ENCODE measurements around the gene NCOA1.

The NCOA1 gene

GRCh38 chr2:24618680-24619079, 127.6 kb downstream of the NCOA1 start:
- H3K27me3 ChIP-seq (ENCODE audit: insufficient read depth, poor library complexity, severe bottlenecking) = no peaks in the 10 kb centered on the region
- no peak for DNase-seq (ENCODE audit: low spot score)
- H3K4me3 ChIP-seq (ENCODE audit: severe bottlenecking) = no peak overlapping the region
- no peaks in the 10 kb centered on the region for H3K9me3 ChIP-seq (ENCODE audit: severe bottlenecking)
- H3K4me1 ChIP-seq (ENCODE audit: insufficient read depth, poor library complexity, severe bottlenecking) = no peaks in the 10 kb centered on the region
- ATAC-seq (ENCODE audit: low read depth) = no peak
- no peak overlapping the region for H3K27ac ChIP-seq (ENCODE audit: poor library complexity, severe bottlenecking)
- no peak for TF ChIP-seq CTCF (IDR thresholded peaks at IDR 0.05; ENCODE audit: poor library complexity, severe bottlenecking)
- no peaks in the 10 kb centered on the region for H3K36me3 ChIP-seq (ENCODE audit: low read depth)

- Histone ChIP-seq H3K4me1 (ENCODE audit: insufficient read depth, poor library complexity, severe bottlenecking) (no peaks in the 10 kb centered on the region), H3K27me3 (ENCODE audit: insufficient read depth, poor library complexity, severe bottlenecking) (no peaks in the 10 kb centered on the region), H3K36me3 (ENCODE audit: low read depth) (no peaks in the 10 kb centered on the region), H3K4me3 (ENCODE audit: severe bottlenecking) (no peak overlapping the region), H3K9me3 (ENCODE audit: severe bottlenecking) (no peaks in the 10 kb centered on the region), H3K27ac (ENCODE audit: poor library complexity, severe bottlenecking) (no peak overlapping the region)
- no peak for DNase-seq (ENCODE audit: low spot score)
- no peak for TF ChIP-seq CTCF (IDR thresholded peaks at IDR 0.05; ENCODE audit: poor library complexity, severe bottlenecking)
- ATAC-seq (ENCODE audit: low read depth) = no peak
Observed at GRCh38 chr2:24620936-24621335, 129.9 kb downstream of the NCOA1 start.

GRCh38 chr2:24621779-24622538, 130.9 kb downstream of the NCOA1 start:
- DNase-seq (ENCODE audit: low spot score) = no peak
- Histone ChIP-seq H3K27ac (ENCODE audit: poor library complexity, severe bottlenecking) (no peak overlapping the region), H3K4me3 (ENCODE audit: severe bottlenecking) (no peak overlapping the region), H3K4me1 (ENCODE audit: insufficient read depth, poor library complexity, severe bottlenecking) (no peaks in the 10 kb centered on the region), H3K9me3 (ENCODE audit: severe bottlenecking) (no peaks in the 10 kb centered on the region), H3K36me3 (ENCODE audit: low read depth) (no peaks in the 10 kb centered on the region), H3K27me3 (ENCODE audit: insufficient read depth, poor library complexity, severe bottlenecking) (no peaks in the 10 kb centered on the region)
- no peak for TF ChIP-seq CTCF (IDR thresholded peaks at IDR 0.05; ENCODE audit: poor library complexity, severe bottlenecking)
- ATAC-seq (ENCODE audit: low read depth) = no peak

GRCh38 chr2:24623535-24623934, 132.5 kb downstream of the NCOA1 start:
- Histone ChIP-seq H3K9me3 (ENCODE audit: severe bottlenecking) (no peaks in the 10 kb centered on the region), H3K36me3 (ENCODE audit: low read depth) (no peaks in the 10 kb centered on the region), H3K27ac (ENCODE audit: poor library complexity, severe bottlenecking) (no peak overlapping the region), H3K27me3 (ENCODE audit: insufficient read depth, poor library complexity, severe bottlenecking) (no peaks in the 10 kb centered on the region), H3K4me3 (ENCODE audit: severe bottlenecking) (no peak overlapping the region), H3K4me1 (ENCODE audit: insufficient read depth, poor library complexity, severe bottlenecking) (no peaks in the 10 kb centered on the region)
- DNase-seq (ENCODE audit: low spot score) = no peak
- no peak for ATAC-seq (ENCODE audit: low read depth)
- no peak for TF ChIP-seq CTCF (IDR thresholded peaks at IDR 0.05; ENCODE audit: poor library complexity, severe bottlenecking)

- no peak for ATAC-seq (ENCODE audit: low read depth)
Observed at GRCh38 chr2:24625728-24626127, 134.7 kb downstream of the NCOA1 start.

More at GRCh38 chr2:24625728-24626127, 134.7 kb downstream of the NCOA1 start:
- Histone ChIP-seq H3K27me3 (ENCODE audit: insufficient read depth, poor library complexity, severe bottlenecking) (no peaks in the 10 kb centered on the region), H3K4me3 (ENCODE audit: severe bottlenecking) (no peak overlapping the region), H3K4me1 (ENCODE audit: insufficient read depth, poor library complexity, severe bottlenecking) (no peaks in the 10 kb centered on the region), H3K36me3 (ENCODE audit: low read depth) (no peaks in the 10 kb centered on the region), H3K27ac (ENCODE audit: poor library complexity, severe bottlenecking) (no peak overlapping the region), H3K9me3 (ENCODE audit: severe bottlenecking) (no peaks in the 10 kb centered on the region)
- no peak for DNase-seq (ENCODE audit: low spot score)
- TF ChIP-seq CTCF (IDR thresholded peaks at IDR 0.05; ENCODE audit: poor library complexity, severe bottlenecking) = no peak

Data from RWPE2 (cell line).